ENCODE data around the gene ACAP3.

- no peak for TF ChIP-seq CTCF (IDR thresholded peaks at IDR 0.05 in 2 of 3, conservative IDR thresholded peaks at IDR 0.05 in 1 of 3; ENCODE audit: control insufficient read depth in 2 of 3, extremely low read depth in 1 of 3, insufficient read depth in 1 of 3, low read depth in 3 of 3, low read length in 3 of 3)
- no peak for TF ChIP-seq ATF2 (IDR thresholded peaks at IDR 0.05; ENCODE audit: low read length)
- no peak for TF ChIP-seq TAF1 (IDR thresholded peaks at IDR 0.05; ENCODE audit: borderline replicate concordance, low read depth, low read length)
- no peak for TF ChIP-seq JUND (IDR thresholded peaks at IDR 0.05; ENCODE audit: low read depth, low read length)
- no peak for TF ChIP-seq HDGF (IDR thresholded peaks at IDR 0.05)
- TF ChIP-seq POLR2AphosphoS5 (IDR thresholded peaks at IDR 0.05; ENCODE audit: low read length): no peak
- no peak for TF ChIP-seq EZH2 (IDR thresholded peaks at IDR 0.05; ENCODE audit: borderline replicate concordance, control insufficient read depth, low read depth, low read length)
- no peak for TF ChIP-seq RFX5 (IDR thresholded peaks at IDR 0.05; ENCODE audit: low read depth, low read length)
- TF ChIP-seq SP1 (IDR thresholded peaks at IDR 0.05; ENCODE audit: low read depth, low read length): no peak
Measured at GRCh38 chr1:1343811-1344421, 36.2 kb upstream of the ACAP3 start.
